Kidney (tissue), 14 donors: Measurements from ENCODE around the gene SLC25A18. TPM values are rescaled to one million over a fixed set of nuclear protein-coding genes. Genes with fewer than 3 reads are reported as not detected.
"Not testable (repeated sequence)": the region's sequence is repeated elsewhere in the genome, so short reads cannot be mapped to it uniquely, and the experiment has no call there.

Source experiments
- DNase-seq, 5 donors: peaks; one replicate each; pipeline ENCODE4 v3.0.0-alpha.2; 2013 to 2020
- FAIRE-seq: peaks from 2 replicates; lab custom pipeline; 2012; peaks lifted over from hg19 to GRCh38; lab: Jason Lieb, UNC
- H3K27ac ChIP-seq, 2 donors: one replicate each; pipeline ENCODE4 v1.7.0; 2013; ENCODE audit warnings: low read depth in 2 of 2, low read length in 2 of 2, inconsistent platforms in 1 of 2
- H3K27me3 ChIP-seq: one replicate; pipeline ENCODE4 v1.7.1; 2013; ENCODE audit warnings: low read length, inconsistent platforms; ENCODE audit not compliant: control insufficient read depth, insufficient read depth
- H3K36me3 ChIP-seq, 3 donors: one replicate each; pipeline versions ENCODE4 v1.7.0 to v1.7.1; 2013; ENCODE audit warnings: low read length in 3 of 3, control low read depth in 1 of 3, inconsistent platforms in 1 of 3; ENCODE audit not compliant: insufficient read depth in 3 of 3, control insufficient read depth in 2 of 3
- H3K4me1 ChIP-seq, 3 donors: one replicate each; pipeline versions ENCODE4 v1.7.0 to v1.7.1; 2013; ENCODE audit warnings: low read length in 3 of 3, inconsistent platforms in 1 of 3, low read depth in 1 of 3; ENCODE audit not compliant: control insufficient read depth in 2 of 3, insufficient read depth in 2 of 3
- H3K4me3 ChIP-seq, 3 donors: one replicate each; pipeline versions ENCODE4 v1.7.0 to v1.8.1; 2013; ENCODE audit warnings: low read length in 3 of 3, control low read depth in 1 of 3, inconsistent platforms in 1 of 3
- H3K9ac ChIP-seq, 3 donors: one replicate each; pipeline versions ENCODE4 v1.7.0 to v1.7.1; 2013; ENCODE audit warnings: low read length in 3 of 3, control low read depth in 1 of 3, inconsistent platforms in 1 of 3
- H3K9me3 ChIP-seq, 3 donors: one replicate each; pipeline versions ENCODE4 v1.7.0 to v1.7.1; 2013; ENCODE audit warnings: low read length in 3 of 3, control low read depth in 1 of 3, inconsistent platforms in 1 of 3; ENCODE audit not compliant: control insufficient read depth in 2 of 3, insufficient read depth in 1 of 3
- intact Hi-C: fragments of 100-400 bp; cut with DNase I; formaldehyde crosslinking; loops from one replicate; pipeline ENCODE4 v1.11.1; 2022
- polyA plus RNA-seq: library from polyadenylated mRNA; stranded (reverse); fragments of 350-450 nt; fragmentation: Illumina TruSeq; extraction: RNeasy Lipid Tissue Mini Kit (QIAGEN cat#74804); gene quantifications from one replicate; pipeline ENCODE4 v1.2.3, GENCODE V29; 2014; ENCODE audit warnings: low read depth, low replicate concordance; ENCODE audit not compliant: insufficient read depth
- total RNA-seq: library from RNA; stranded (reverse); fragmentation: NEBNext Ultra II Directional; extraction: Animal tissue kit (Norgen Biotek cat#: 25700); gene quantifications from one replicate; pipeline ENCODE4 v1.2.1, GENCODE V29; 2021
- TF ChIP-seq, protein P1 (sequence below): IDR thresholded peaks from 3 replicates; pipeline ENCODE4 v1.5.1; 2012; ENCODE audit warnings: mild to moderate bottlenecking, moderate library complexity, borderline replicate concordance; ENCODE audit not compliant: insufficient read depth; ENCODE audit errors: extremely low read depth
- donor health status: control.
- donor health status: control.
- donor health status: control.
- donor health status: control.
- donor health status: control.
- donor health status: DM: yes; HTN: yes; CAD: no.
- donor health status: Normal renal cell carcinoma (clear cell type).

SLC25A18 gene
- total and polyA plus RNA-seq, 2 donors from 2014 or later: 0.41 to 1.1 TPM

DNA sequence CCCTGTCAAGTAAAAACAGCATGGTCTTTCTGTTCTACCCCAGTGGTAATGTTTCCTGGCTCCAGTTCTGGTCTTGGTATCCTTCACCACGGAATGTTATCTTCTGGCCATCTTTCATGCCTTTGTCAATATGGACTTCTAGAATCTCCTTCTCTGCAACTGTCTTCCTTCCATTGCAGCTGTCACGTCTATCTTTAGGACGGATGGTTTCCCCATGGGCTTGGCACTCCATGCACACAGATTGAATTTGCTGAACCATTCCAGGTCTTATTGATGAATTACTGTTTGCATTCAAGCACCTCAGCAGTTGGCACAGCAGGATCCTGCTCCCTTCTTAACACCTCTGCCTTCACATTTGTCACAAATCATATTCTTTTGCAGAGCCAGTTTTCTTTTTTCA is 44.9 kb upstream of the SLC25A18 start:
- Histone ChIP-seq H3K4me3 (no peak overlapping the region), H3K36me3 (no peaks in the 10 kb centered on the region), H3K27ac (no peak overlapping the region), H3K9ac (no peak overlapping the region), H3K27me3 (no peaks in the 10 kb centered on the region), H3K4me1 (no peaks in the 10 kb centered on the region), H3K9me3 (no peaks in the 10 kb centered on the region)
- FAIRE-seq: no peak
- no peak for DNase-seq
- intact Hi-C loops: no loop called here
- TF ChIP-seq, protein P1, sequence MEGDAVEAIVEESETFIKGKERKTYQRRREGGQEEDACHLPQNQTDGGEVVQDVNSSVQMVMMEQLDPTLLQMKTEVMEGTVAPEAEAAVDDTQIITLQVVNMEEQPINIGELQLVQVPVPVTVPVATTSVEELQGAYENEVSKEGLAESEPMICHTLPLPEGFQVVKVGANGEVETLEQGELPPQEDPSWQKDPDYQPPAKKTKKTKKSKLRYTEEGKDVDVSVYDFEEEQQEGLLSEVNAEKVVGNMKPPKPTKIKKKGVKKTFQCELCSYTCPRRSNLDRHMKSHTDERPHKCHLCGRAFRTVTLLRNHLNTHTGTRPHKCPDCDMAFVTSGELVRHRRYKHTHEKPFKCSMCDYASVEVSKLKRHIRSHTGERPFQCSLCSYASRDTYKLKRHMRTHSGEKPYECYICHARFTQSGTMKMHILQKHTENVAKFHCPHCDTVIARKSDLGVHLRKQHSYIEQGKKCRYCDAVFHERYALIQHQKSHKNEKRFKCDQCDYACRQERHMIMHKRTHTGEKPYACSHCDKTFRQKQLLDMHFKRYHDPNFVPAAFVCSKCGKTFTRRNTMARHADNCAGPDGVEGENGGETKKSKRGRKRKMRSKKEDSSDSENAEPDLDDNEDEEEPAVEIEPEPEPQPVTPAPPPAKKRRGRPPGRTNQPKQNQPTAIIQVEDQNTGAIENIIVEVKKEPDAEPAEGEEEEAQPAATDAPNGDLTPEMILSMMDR: no peak

DNA sequence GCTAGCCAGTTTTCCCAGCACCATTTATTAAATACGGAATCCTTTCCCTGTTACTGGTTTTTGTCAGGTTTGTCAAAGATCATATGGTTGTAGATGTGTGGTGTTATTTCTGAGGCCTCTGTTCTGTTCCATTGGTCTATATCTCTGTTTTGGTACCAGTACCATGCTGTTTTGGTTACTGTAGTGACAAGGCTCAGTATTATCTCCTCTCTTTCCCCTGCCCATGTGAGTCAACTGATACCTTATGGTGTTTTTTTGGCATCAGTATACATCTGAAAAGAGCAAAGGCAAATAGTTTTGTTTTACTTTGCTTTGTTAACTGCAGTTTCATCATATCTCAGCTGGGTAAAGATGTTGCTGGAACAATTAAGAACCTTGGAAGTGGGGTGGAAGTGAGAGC is 41.3 kb upstream of the SLC25A18 start:
- H3K9me3 ChIP-seq, intact Hi-C loops, H3K4me1 ChIP-seq, DNase-seq, H3K36me3 ChIP-seq, H3K9ac ChIP-seq, H3K27me3 ChIP-seq, H3K4me3 ChIP-seq, H3K27ac ChIP-seq, FAIRE-seq: not testable (repeated sequence)

- no peak for FAIRE-seq
- no peaks in the 10 kb centered on the region for H3K4me1 ChIP-seq
- intact Hi-C loops: no loop called here
- TF ChIP-seq, protein P1: no peak
- no peak overlapping the region for H3K27ac ChIP-seq
- DNase-seq: no peak
- H3K9ac ChIP-seq: no peak overlapping the region
- H3K36me3 ChIP-seq: peaks cover 0 to 2% (median 0%) of the 10 kb centered on the region in 3 donors
- no peaks in the 10 kb centered on the region for H3K27me3 ChIP-seq
- H3K9me3 ChIP-seq: no peaks in the 10 kb centered on the region
- no peak overlapping the region for H3K4me3 ChIP-seq
Observed at GRCh38 chr22:17523925-17524324, 39.4 kb upstream of the SLC25A18 start.

GRCh38 chr22:17536269-17536668 is 27.0 kb upstream of the SLC25A18 start:
- Histone ChIP-seq H3K9me3 (no peaks in the 10 kb centered on the region), H3K36me3 (no peaks in the 10 kb centered on the region), H3K4me1 (no peaks in the 10 kb centered on the region), H3K4me3 (no peak overlapping the region), H3K27me3 (no peaks in the 10 kb centered on the region), H3K27ac (no peak overlapping the region), H3K9ac (no peak overlapping the region)
- TF ChIP-seq, protein P1: no peak
- DNase-seq (no peak), FAIRE-seq (no peak)
- intact Hi-C loops: no loop called here
